PFSK-1 (cell line): ENCODE data around the gene FOXO1.

Source experiments
- FOXP2 ChIP-seq: optimal IDR thresholded peaks from 2 replicates; pipeline ENCODE3; 2011; ENCODE audit warnings: borderline replicate concordance, control low read depth, inconsistent platforms; ENCODE audit not compliant: insufficient read depth; ENCODE audit errors: extremely low read length, extremely low read depth
- POLR2AphosphoS5 ChIP-seq: IDR thresholded peaks from 2 replicates; pipeline ENCODE4 v1.6.1; 2012; ENCODE audit warnings: low read depth, mild to moderate bottlenecking, control low read depth, low read length, moderate library complexity
- SIN3A ChIP-seq: IDR thresholded peaks from 2 replicates; pipeline ENCODE4 v1.6.1; 2012; ENCODE audit warnings: mild to moderate bottlenecking, low read length, moderate library complexity, borderline replicate concordance; ENCODE audit not compliant: insufficient read depth
- TAF1 ChIP-seq: IDR thresholded peaks from 2 replicates; pipeline ENCODE4 v1.6.1; 2012; ENCODE audit warnings: low read length, control low read depth, borderline replicate concordance; ENCODE audit not compliant: insufficient read depth
- TF ChIP-seq, protein P1 (sequence below), 2 experiments: IDR thresholded peaks; 2 replicates each; pipeline versions ENCODE4 v1.6.1 to v1.8.0; 2011 to 2012; ENCODE audit warnings: low read depth in 2 of 2, low read length in 2 of 2, control low read depth in 1 of 2, inconsistent platforms in 1 of 2, mild to moderate bottlenecking in 1 of 2, moderate library complexity in 1 of 2; ENCODE audit not compliant: insufficient read depth in 1 of 2

- no peak for TF ChIP-seq SIN3A
- no peak for TF ChIP-seq FOXP2
- TF ChIP-seq, protein P1, sequence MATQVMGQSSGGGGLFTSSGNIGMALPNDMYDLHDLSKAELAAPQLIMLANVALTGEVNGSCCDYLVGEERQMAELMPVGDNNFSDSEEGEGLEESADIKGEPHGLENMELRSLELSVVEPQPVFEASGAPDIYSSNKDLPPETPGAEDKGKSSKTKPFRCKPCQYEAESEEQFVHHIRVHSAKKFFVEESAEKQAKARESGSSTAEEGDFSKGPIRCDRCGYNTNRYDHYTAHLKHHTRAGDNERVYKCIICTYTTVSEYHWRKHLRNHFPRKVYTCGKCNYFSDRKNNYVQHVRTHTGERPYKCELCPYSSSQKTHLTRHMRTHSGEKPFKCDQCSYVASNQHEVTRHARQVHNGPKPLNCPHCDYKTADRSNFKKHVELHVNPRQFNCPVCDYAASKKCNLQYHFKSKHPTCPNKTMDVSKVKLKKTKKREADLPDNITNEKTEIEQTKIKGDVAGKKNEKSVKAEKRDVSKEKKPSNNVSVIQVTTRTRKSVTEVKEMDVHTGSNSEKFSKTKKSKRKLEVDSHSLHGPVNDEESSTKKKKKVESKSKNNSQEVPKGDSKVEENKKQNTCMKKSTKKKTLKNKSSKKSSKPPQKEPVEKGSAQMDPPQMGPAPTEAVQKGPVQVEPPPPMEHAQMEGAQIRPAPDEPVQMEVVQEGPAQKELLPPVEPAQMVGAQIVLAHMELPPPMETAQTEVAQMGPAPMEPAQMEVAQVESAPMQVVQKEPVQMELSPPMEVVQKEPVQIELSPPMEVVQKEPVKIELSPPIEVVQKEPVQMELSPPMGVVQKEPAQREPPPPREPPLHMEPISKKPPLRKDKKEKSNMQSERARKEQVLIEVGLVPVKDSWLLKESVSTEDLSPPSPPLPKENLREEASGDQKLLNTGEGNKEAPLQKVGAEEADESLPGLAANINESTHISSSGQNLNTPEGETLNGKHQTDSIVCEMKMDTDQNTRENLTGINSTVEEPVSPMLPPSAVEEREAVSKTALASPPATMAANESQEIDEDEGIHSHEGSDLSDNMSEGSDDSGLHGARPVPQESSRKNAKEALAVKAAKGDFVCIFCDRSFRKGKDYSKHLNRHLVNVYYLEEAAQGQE (IDR thresholded peaks at IDR 0.05; ENCODE audit: insufficient read depth in 1 of 2, low read depth in 2 of 2, low read length in 2 of 2): no peak
- no peak for TF ChIP-seq TAF1
- no peak for TF ChIP-seq POLR2AphosphoS5
Observed at GRCh38 chr13:40631605-40632004, 34.8 kb downstream of the FOXO1 start.
